Forelimb muscle (tissue), 1 donor: ENCODE measurements around the gene ETFA. TPM values are rescaled to one million over a fixed set of nuclear protein-coding genes. Genes with fewer than 3 reads are reported as not detected.

Source experiments
- DNase-seq: peaks from one replicate; pipeline ENCODE4 v3.0.0-alpha.2; 2013; ENCODE audit warnings: low read depth
- polyA plus RNA-seq: library from polyadenylated mRNA; unstranded; fragments of 120-200 nt; gene quantifications from one replicate; pipeline ENCODE4 v1.2.1, GENCODE V29; 2013; ENCODE audit not compliant: insufficient read length

ETFA gene
- polyA plus RNA-seq = 113 TPM

GRCh38 chr15:76311100-76311953 lies at the start of gene ETFA:
TSS of gene ETFA (minus strand) at chr15:76311469. CDS start at chr15:76311388, 81 bp downstream.
- DNase-seq = peak; percentile 87

- DNase-seq = no peak
Measured at GRCh38 chr15:76360416-76360815, 49.1 kb upstream of the ETFA start.

- DNase-seq = no peak
Measured at GRCh38 chr15:76359152-76359551, 47.9 kb upstream of the ETFA start.

- no peak for DNase-seq
Measured at GRCh38 chr15:76358453-76358852, 47.2 kb upstream of the ETFA start.

GRCh38 chr15:76354823-76355440 lies 43.7 kb upstream of the ETFA start:
- DNase-seq = no peak

GRCh38 chr15:76353903-76354302 lies 42.6 kb upstream of the ETFA start:
- no peak for DNase-seq

GRCh38 chr15:76353023-76353577 lies 41.8 kb upstream of the ETFA start:
- DNase-seq = no peak

- no peak for DNase-seq
Measured at GRCh38 chr15:76349301-76350070, 38.2 kb upstream of the ETFA start.

- no peak for DNase-seq
Measured at GRCh38 chr15:76347482-76348055, 36.3 kb upstream of the ETFA start.

GRCh38 chr15:76346669-76347481 lies 35.6 kb upstream of the ETFA start:
- DNase-seq = no peak

GRCh38 chr15:76345880-76346668 lies 34.8 kb upstream of the ETFA start:
- no peak for DNase-seq

GRCh38 chr15:76345583-76345879 lies 34.3 kb upstream of the ETFA start:
- no peak for DNase-seq

- DNase-seq = no peak
Measured at GRCh38 chr15:76344893-76345582, 33.8 kb upstream of the ETFA start.

- no peak for DNase-seq
Measured at GRCh38 chr15:76343313-76343996, 32.2 kb upstream of the ETFA start.

- no peak for DNase-seq
Measured at GRCh38 chr15:76342382-76343201, 31.3 kb upstream of the ETFA start.

- DNase-seq = no peak
Measured at GRCh38 chr15:76342058-76342381, 30.8 kb upstream of the ETFA start.

GRCh38 chr15:76341366-76342057 lies 30.2 kb upstream of the ETFA start:
- DNase-seq = no peak
